Fibroblast of skin of left biceps (primary cell): ENCODE results near the gene NANOS3.

Source experiments
- DNase-seq, 2 experiments: peaks; one replicate each; pipeline ENCODE4 v3.0.0-alpha.2; 2013; ENCODE audit warnings: low read depth in 2 of 2

NANOS3 gene

DNA sequence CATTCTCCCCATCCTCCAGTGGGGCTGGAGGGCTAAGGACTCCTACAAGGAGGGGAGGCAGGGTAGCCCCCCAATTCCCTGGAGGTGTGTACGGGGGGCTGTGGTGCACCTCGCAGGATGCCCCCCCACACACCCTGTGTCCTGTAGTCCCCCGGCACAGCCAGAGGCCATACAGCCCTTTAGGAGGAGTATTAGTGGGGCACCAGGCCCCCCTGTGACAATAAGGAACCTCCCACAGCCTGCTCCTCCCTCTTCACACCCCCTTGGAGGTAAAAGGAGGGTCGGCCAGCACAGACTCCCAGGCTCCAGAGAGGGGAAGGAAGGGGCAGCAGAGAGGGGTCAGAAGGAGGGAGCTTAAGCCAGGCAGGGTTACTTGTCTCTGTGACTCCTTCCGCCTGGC lies at the start of gene NANOS3:
Gene NANOS3, plus strand, starts transcription at position 301 of the 400 bp plus-strand sequence. CDS start 115 bp downstream, outside the sequence.
- DNase-seq: no peak

GRCh38 chr19:13827656-13828055 lies 49.3 kb upstream of the NANOS3 start:
- DNase-seq: no peak

DNA sequence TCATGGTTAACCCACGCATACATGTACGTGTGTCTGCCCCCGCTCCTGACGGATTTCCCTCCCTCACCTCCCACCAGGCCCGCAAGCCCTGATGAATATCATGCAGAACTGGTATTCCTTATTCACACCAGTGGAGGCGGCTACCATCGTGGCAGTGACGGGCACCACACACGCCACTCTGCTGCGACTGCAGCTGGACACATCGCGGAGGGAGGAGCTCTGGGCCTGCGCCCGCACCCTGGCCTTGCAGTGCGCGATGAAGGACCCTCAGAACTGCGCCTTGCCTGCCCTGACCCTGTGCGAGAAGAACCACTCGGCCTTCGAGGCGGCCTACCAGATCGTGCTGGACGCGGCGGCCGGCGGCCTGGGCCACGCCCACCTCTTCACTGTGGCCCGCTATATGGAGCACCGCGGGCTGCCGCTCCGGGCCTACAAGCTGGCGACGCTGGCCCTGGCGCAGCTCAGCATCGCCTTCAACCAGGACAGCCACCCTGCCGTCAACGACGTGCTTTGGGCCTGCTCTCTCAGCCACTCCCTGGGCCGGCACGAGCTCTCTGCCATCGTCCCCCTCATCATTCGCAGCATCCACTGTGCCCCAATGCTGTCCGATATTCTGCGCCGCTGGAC lies 46.7 kb upstream of the NANOS3 start:
- DNase-seq: no peak

GRCh38 chr19:13830741-13831536 lies 46.0 kb upstream of the NANOS3 start:
- DNase-seq: no peak

DNA sequence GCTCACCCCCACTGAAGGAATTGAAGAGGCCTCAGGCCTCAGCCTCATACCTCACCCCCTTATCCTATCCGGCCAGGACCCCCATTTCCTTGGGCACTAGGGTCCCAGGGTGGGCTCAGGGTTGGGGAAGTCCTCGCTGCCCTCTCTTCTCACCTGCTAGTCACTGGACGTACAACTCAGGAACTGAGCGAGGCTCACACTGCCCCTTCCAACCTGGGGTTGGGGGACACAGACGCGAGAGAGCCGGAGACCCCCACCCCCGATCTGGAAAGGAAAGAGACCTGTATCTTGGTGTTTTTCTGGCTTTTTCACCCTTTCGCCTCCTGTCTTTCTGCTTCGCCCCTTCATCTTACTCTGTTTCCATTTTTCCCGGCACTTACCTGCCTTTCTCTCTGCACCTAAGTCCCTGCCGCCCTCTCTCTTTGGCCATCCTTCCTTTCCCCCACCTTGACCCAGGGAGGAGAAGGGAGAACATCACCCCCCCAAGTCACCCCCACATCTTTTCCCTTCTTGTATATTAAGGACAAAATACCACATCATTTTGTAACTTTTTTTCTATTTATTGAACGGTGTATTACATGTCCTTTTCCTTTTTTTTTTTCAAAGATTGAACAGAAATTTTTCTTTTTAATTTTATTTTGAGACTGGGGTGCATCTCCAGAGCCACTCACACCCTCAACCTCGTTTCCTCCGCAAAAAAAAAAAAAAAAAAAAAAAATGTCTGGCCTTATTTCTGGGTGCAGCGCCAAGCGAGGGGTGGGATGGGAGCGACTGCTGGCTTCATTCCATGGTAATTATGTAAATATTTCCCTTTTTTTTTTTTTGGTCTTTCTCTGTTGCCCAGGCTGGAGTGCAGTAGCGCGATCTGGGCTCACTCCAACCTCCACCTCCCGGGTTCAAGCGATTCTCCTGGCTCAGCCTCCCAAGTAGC lies 45.1 kb upstream of the NANOS3 start:
- DNase-seq: no peak

GRCh38 chr19:13833330-13834243 lies 43.3 kb upstream of the NANOS3 start:
- no peak for DNase-seq

GRCh38 chr19:13834244-13835069 lies 42.5 kb upstream of the NANOS3 start:
- no peak for DNase-seq

GRCh38 chr19:13835791-13836723 lies 40.9 kb upstream of the NANOS3 start:
- DNase-seq: no peak

- DNase-seq: no peak
Observed at GRCh38 chr19:13838435-13839129, 38.4 kb upstream of the NANOS3 start.

- no peak for DNase-seq
Observed at GRCh38 chr19:13839130-13839937, 37.6 kb upstream of the NANOS3 start.

GRCh38 chr19:13839938-13840304 lies 37.0 kb upstream of the NANOS3 start:
- no peak for DNase-seq

- DNase-seq: no peak
Observed at GRCh38 chr19:13840305-13841085, 36.4 kb upstream of the NANOS3 start.

DNA sequence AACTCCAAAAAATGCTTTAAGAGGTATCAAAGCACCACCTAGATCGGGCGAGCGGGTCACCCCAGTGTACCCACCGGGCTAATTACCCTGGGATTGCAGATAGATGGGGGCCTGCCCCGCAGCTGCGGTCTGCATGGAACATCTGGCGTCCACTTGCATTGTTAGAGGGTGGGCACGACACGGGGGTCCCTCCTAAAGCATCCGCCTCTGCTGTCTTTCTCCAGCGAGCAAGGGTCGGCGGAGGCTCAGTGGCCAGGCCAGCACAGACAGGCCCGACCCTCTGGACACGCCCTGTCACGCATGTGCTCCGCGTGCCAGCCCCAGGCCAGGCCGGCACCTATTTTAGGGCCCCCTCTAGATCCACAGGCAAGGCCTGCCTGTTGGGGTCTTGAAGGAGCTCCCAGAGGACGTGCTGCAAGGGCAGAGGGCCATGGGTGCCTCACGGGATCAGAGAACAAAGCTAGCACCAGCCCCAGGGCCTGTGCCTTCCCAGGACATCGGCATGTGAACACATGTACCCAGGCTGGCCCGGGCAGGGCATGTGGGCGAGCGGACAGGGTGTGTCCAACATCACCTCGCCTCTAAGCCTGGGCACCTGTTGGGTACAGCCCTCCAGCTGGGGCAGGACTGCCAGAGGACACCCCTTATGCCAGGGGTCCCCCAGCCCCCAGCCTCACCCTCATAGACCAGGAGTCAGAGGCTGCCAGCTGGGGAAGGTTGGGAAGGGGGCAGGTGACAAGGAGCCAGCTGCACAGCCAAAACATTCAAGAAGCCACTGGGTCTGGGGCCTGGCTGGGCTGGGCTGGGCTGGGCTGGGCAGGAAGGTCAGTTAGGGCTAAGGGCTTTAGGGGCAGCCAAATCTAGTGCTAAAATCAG lies 35.6 kb upstream of the NANOS3 start:
- no peak for DNase-seq

DNA sequence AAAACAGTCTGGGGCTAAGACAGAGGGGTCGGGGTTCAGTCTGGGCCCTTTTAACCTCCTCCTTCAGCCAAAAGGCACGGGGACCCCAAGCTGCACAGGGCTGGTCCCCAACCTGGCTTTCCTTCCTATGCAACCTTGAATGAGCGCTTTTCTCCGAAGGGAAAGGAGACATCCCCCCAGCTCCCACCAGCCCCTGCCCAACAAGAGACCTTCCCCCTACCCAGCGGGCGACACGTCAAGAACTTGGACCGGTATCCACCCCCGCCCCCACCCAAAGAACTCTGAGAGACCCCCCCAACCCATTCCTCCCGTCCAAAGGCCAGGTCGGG lies 35.0 kb upstream of the NANOS3 start:
- no peak for DNase-seq

GRCh38 chr19:13842291-13843103 lies 34.4 kb upstream of the NANOS3 start:
- no peak for DNase-seq
